Left lung (tissue), 10 donors: ENCODE measurements around the gene NES. TPM values are rescaled to one million over a fixed set of nuclear protein-coding genes. Genes with fewer than 3 reads are reported as not detected.

Experiments
- ATAC-seq: fragments of 200-7000 bp; cut with Tn5 transposase; one replicate; pipeline ENCODE4 v1.9.1; 2020; ENCODE audit warnings: moderate library complexity
- DNase-seq, 4 donors: peaks; one replicate each; pipeline ENCODE4 v3.0.0-alpha.2; 2013 to 2020
- H3K27ac ChIP-seq, 2 donors: fragments of 200-600 bp; sonication (generic) in 1 of 2; one replicate each; pipeline versions ENCODE4 v1.5.0 to v1.8.0; 2020 to 2021
- H3K27me3 ChIP-seq, 2 donors: fragments of 200-600 bp; sonication (generic) in 1 of 2; one replicate each; pipeline versions ENCODE4 v1.5.0 to v1.8.0; 2020 to 2021
- H3K36me3 ChIP-seq, 2 donors: fragments of 200-600 bp; sonication (generic) in 1 of 2; one replicate each; pipeline versions ENCODE4 v1.5.0 to v1.8.0; 2020 to 2021
- H3K4me1 ChIP-seq, 2 donors: fragments of 200-600 bp; one replicate each; pipeline ENCODE4 v1.8.0; 2021
- H3K4me3 ChIP-seq, 2 donors: fragments of 200-600 bp; sonication (generic) in 1 of 2; one replicate each; pipeline versions ENCODE4 v1.5.0 to v1.8.0; 2020 to 2021; ENCODE audit warnings: mild to moderate bottlenecking in 1 of 2
- H3K9me3 ChIP-seq, 2 donors: fragments of 200-600 bp; sonication (generic) in 1 of 2; one replicate each; pipeline versions ENCODE4 v1.5.0 to v1.8.0; 2020 to 2021
- CTCF ChIP-seq, 2 donors: fragments of 200-600 bp; sonication (generic) in 1 of 2; IDR thresholded peaks; one replicate each; pipeline versions ENCODE4 v1.5.0 to v1.8.0; 2021; ENCODE audit warnings: antibody characterized with exemption in 2 of 2
- intact Hi-C, 2 donors: fragments of 100-400 bp; cut with DNase I; formaldehyde crosslinking; loops; one replicate each; pipeline versions ENCODE4 v1.11.2 to v1.14.2; 2022
- polyA plus RNA-seq, 6 donors: library from polyadenylated mRNA; unstranded; fragments of 120-200 nt; gene quantifications; one replicate each; pipeline ENCODE4 v1.2.1, GENCODE V29; 2013; ENCODE audit not compliant: insufficient read length in 6 of 6
- total RNA-seq, 2 donors: library from RNA; stranded (reverse); fragmentation: NEBNext Ultra II Directional; extraction: Animal tissue kit (Norgen Biotek cat#: 25700); gene quantifications; one replicate each; pipeline ENCODE4 v1.2.1, GENCODE V29; 2021
- donor health status: DM: no; HTN: yes; CAD: no.
- donor health status: DM: no; HTN: no; CAD: no.

NES gene
- total and polyA plus RNA-seq, 8 donors = 54.9 to 84.0 (median 64.4) TPM

GRCh38 chr1:156659661-156659987 lies 17.6 kb downstream of the NES start:
- DNase-seq (no peak), ATAC-seq (no peak)
- Histone ChIP-seq H3K4me1 (peaks cover 42 to 75% of the 10 kb centered on the region in 2 donors), H3K9me3 (no peaks in the 10 kb centered on the region), H3K27ac (peak overlapping the region; percentile 71 to 72), H3K27me3 (peaks cover 15 to 47% of the 10 kb centered on the region in 2 donors), H3K4me3 (no peak overlapping the region), H3K36me3 (no peaks in the 10 kb centered on the region)
- intact Hi-C loops = no loop called here
- no peak for TF ChIP-seq CTCF (IDR thresholded peaks at IDR 0.05)

- intact Hi-C loops = no loop called here
- Histone ChIP-seq H3K27ac (no peak overlapping the region), H3K4me1 (peaks cover 37 to 69% of the 10 kb centered on the region in 2 donors), H3K27me3 (peaks cover 15 to 52% of the 10 kb centered on the region in 2 donors), H3K9me3 (no peaks in the 10 kb centered on the region), H3K4me3 (no peak overlapping the region), H3K36me3 (no peaks in the 10 kb centered on the region)
- DNase-seq (peak in 1 of 4 donors; percentile 50), ATAC-seq (no peak)
- TF ChIP-seq CTCF (IDR thresholded peaks at IDR 0.05) = no peak
Measured at GRCh38 chr1:156658945-156659574, 18.1 kb downstream of the NES start.

GRCh38 chr1:156658496-156658895 lies 18.7 kb downstream of the NES start:
- H3K27ac ChIP-seq = no peak overlapping the region
- DNase-seq (no peak), ATAC-seq (no peak)
- no peak overlapping the region for H3K4me3 ChIP-seq
- H3K36me3 ChIP-seq = no peaks in the 10 kb centered on the region
- H3K9me3 ChIP-seq = no peaks in the 10 kb centered on the region
- intact Hi-C loops = no loop called here
- peaks cover 15 to 58% of the 10 kb centered on the region in 2 donors for H3K27me3 ChIP-seq
- TF ChIP-seq CTCF (IDR thresholded peaks at IDR 0.05) = no peak
- H3K4me1 ChIP-seq = peaks cover 37 to 64% of the 10 kb centered on the region in 2 donors

- Histone ChIP-seq H3K27me3 (peaks cover 15 to 65% of the 10 kb centered on the region in 2 donors), H3K9me3 (no peaks in the 10 kb centered on the region), H3K4me3 (no peak overlapping the region), H3K4me1 (peaks cover 30 to 57% of the 10 kb centered on the region in 2 donors), H3K27ac (no peak overlapping the region), H3K36me3 (no peaks in the 10 kb centered on the region)
- DNase-seq = no peak
- TF ChIP-seq CTCF (IDR thresholded peaks at IDR 0.05) = no peak
- ATAC-seq = no peak
- intact Hi-C loops = no loop called here
Measured at GRCh38 chr1:156657741-156658319, 19.4 kb downstream of the NES start.

- peaks cover 15 to 72% of the 10 kb centered on the region in 2 donors for H3K27me3 ChIP-seq
- intact Hi-C loops = no loop called here
- no peaks in the 10 kb centered on the region for H3K9me3 ChIP-seq
- ATAC-seq = peak; percentile 63
- DNase-seq = peak; percentile 70 to 94 (median 78)
- no peaks in the 10 kb centered on the region for H3K36me3 ChIP-seq
- no peak overlapping the region for H3K27ac ChIP-seq
- TF ChIP-seq CTCF (IDR thresholded peaks at IDR 0.05) = peak; percentile 90
- H3K4me3 ChIP-seq = peak overlapping the region in 1 of 2 donors; percentile 16
- H3K4me1 ChIP-seq = peaks cover 25 to 49% of the 10 kb centered on the region in 2 donors
Measured at GRCh38 chr1:156656806-156657740, 20.1 kb downstream of the NES start.
